ENCODE data around the gene MXRA7. TPM values are rescaled to one million over a fixed set of nuclear protein-coding genes. Genes with fewer than 3 reads are reported as not detected.
"Not testable (repeated sequence)": the region's sequence is repeated elsewhere in the genome, so short reads cannot be mapped to it uniquely, and the experiment has no call there.

MXRA7 gene
- polyA plus RNA-seq, 3 donors = 107 to 119 (median 114) TPM

GRCh38 chr17:76736349-76737081, 25.8 kb upstream of the MXRA7 start:
- no peak for DNase-seq (ENCODE audit: low read depth in 3 of 3, low spot score in 2 of 3)

GRCh38 chr17:76735586-76736348, 25.0 kb upstream of the MXRA7 start:
- DNase-seq (ENCODE audit: low read depth in 3 of 3, low spot score in 2 of 3) = no peak

- DNase-seq (ENCODE audit: low read depth in 3 of 3, low spot score in 2 of 3) = no peak
Observed at GRCh38 chr17:76735006-76735405, 24.2 kb upstream of the MXRA7 start.

GRCh38 chr17:76734080-76734840, 23.5 kb upstream of the MXRA7 start:
- DNase-seq (ENCODE audit: low read depth in 3 of 3, low spot score in 2 of 3) = no peak

- DNase-seq (ENCODE audit: low read depth in 3 of 3, low spot score in 2 of 3) = no peak
Observed at GRCh38 chr17:76733618-76733957, 22.8 kb upstream of the MXRA7 start.

- no peak for DNase-seq (ENCODE audit: low read depth in 3 of 3, low spot score in 2 of 3)
Observed at GRCh38 chr17:76732734-76733617, 22.2 kb upstream of the MXRA7 start.

GRCh38 chr17:76731800-76732733, 21.3 kb upstream of the MXRA7 start:
- not testable (repeated sequence) for DNase-seq (ENCODE audit: low read depth in 3 of 3, low spot score in 2 of 3)

- no peak for DNase-seq (ENCODE audit: low read depth in 3 of 3, low spot score in 2 of 3)
Observed at GRCh38 chr17:76727745-76728456, 17.1 kb upstream of the MXRA7 start.

- DNase-seq (ENCODE audit: low read depth in 3 of 3, low spot score in 2 of 3) = no peak
Observed at GRCh38 chr17:76726776-76727718, 16.3 kb upstream of the MXRA7 start, which contains the start of gene METTL23. Gene METTL23 (plus strand): TSS chr17:76726839. CDS start chr17:76729711, 2,872 bp downstream.

- peak in 2 of 3 donors; percentile 89 to 92 for DNase-seq (ENCODE audit: low read depth in 3 of 3, low spot score in 2 of 3)
Observed at GRCh38 chr17:76726231-76726775, 15.5 kb upstream of the MXRA7 start, which contains the start of gene JMJD6. Gene JMJD6 (minus strand): TSS chr17:76726606. CDS start chr17:76726475, 131 bp downstream.

- no peak for DNase-seq (ENCODE audit: low read depth in 3 of 3, low spot score in 2 of 3)
Observed at GRCh38 chr17:76725580-76726230, 14.9 kb upstream of the MXRA7 start.

GRCh38 chr17:76723812-76724211, 13.0 kb upstream of the MXRA7 start:
- DNase-seq (ENCODE audit: low read depth in 3 of 3, low spot score in 2 of 3) = no peak

GRCh38 chr17:76722977-76723376, 12.2 kb upstream of the MXRA7 start:
- DNase-seq (ENCODE audit: low read depth in 3 of 3, low spot score in 2 of 3) = not testable (repeated sequence)

- DNase-seq (ENCODE audit: low read depth in 3 of 3, low spot score in 2 of 3) = no peak
Observed at GRCh38 chr17:76722279-76722678, 11.5 kb upstream of the MXRA7 start.

GRCh38 chr17:76721463-76721862, 10.7 kb upstream of the MXRA7 start:
- no peak for DNase-seq (ENCODE audit: low read depth in 3 of 3, low spot score in 2 of 3)

- no peak for DNase-seq (ENCODE audit: low read depth in 3 of 3, low spot score in 2 of 3)
Observed at GRCh38 chr17:76720941-76721340, 10.2 kb upstream of the MXRA7 start.

- DNase-seq (ENCODE audit: low read depth in 3 of 3, low spot score in 2 of 3) = no peak
Observed at GRCh38 chr17:76720211-76720610, 9.4 kb upstream of the MXRA7 start.

Measured in right renal cortex interstitium (tissue), 3 donors.